Loucy (cell line): Measurements from ENCODE around the gene RPS19BP1.

Source experiments
- EZH2phosphoT487 ChIP-seq: fragments of 200-600 bp; IDR thresholded peaks from 2 replicates; pipeline ENCODE4 v1.6.1; 2018; ENCODE audit warnings: antibody characterized with exemption, mild to moderate bottlenecking, moderate library complexity, borderline replicate concordance
- TF ChIP-seq, protein P1 (sequence below): fragments of 200-600 bp; sonication (generic); conservative IDR thresholded peaks from 2 replicates; pipeline ENCODE4 v1.5.1; 2014; ENCODE audit warnings: mild to moderate bottlenecking, antibody characterized with exemption, low read length

DNA sequence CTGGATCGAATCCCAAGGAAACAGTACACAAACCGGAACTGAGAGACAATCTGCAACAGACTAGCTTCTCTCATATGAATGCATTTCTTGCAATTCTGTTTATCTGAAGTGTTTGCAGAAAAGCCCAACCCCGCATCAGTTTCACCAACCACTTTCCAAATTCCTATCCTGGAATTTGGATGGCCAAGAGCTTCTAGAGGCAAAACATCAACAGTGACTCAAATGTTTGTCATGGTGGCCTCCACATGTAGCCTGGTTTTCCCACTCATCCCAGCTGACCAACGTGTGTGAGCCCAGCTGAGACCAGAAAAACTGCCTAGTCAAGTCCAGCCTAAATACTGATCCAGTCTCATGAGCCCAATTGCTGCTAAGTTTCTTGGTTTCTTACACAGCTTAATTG is 38.8 kb downstream of the RPS19BP1 start:
- TF ChIP-seq, protein P1, sequence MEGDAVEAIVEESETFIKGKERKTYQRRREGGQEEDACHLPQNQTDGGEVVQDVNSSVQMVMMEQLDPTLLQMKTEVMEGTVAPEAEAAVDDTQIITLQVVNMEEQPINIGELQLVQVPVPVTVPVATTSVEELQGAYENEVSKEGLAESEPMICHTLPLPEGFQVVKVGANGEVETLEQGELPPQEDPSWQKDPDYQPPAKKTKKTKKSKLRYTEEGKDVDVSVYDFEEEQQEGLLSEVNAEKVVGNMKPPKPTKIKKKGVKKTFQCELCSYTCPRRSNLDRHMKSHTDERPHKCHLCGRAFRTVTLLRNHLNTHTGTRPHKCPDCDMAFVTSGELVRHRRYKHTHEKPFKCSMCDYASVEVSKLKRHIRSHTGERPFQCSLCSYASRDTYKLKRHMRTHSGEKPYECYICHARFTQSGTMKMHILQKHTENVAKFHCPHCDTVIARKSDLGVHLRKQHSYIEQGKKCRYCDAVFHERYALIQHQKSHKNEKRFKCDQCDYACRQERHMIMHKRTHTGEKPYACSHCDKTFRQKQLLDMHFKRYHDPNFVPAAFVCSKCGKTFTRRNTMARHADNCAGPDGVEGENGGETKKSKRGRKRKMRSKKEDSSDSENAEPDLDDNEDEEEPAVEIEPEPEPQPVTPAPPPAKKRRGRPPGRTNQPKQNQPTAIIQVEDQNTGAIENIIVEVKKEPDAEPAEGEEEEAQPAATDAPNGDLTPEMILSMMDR: no peak
- no peak for TF ChIP-seq EZH2phosphoT487
